ENCODE data around the gene SLC41A3.

DNA sequence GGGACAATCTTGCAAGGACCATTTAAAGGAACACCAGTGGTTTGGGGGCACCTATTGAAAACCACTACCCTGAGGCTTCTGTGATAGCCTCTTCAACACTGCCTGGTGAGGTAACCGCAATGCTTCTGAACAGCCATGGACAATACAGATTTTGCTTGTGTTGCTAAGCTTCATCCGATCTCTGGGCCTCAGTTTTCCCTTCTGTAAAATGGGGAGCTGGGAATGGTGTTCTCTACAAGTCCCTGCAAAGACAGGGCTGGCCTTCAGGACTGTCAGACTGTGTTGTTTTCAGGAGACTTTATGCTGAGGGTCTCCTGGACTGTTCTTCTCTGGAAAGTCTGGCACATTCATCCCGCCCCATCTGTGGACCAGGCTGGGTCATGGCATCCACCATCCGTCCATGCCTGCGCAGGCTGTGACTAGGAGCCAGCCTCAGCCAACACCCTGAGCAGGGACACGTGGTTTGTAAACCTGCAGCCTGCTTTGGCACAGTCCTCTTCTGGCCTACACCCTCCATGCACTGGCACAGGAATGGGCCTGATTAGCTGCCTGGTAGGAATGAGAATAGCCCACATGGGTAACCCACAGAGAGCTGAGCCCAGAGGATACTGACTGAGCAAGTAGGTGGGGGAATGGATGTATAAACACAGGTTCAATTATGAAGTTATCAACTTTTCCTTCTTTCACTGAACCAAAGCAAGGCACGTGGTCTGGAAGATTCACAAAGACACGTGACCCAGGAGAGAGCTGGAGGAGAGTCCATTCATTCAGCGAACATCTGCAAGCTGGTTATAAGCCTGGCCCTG, 59.7 kb downstream of the SLC41A3 start:
- TF ChIP-seq, protein P1, sequence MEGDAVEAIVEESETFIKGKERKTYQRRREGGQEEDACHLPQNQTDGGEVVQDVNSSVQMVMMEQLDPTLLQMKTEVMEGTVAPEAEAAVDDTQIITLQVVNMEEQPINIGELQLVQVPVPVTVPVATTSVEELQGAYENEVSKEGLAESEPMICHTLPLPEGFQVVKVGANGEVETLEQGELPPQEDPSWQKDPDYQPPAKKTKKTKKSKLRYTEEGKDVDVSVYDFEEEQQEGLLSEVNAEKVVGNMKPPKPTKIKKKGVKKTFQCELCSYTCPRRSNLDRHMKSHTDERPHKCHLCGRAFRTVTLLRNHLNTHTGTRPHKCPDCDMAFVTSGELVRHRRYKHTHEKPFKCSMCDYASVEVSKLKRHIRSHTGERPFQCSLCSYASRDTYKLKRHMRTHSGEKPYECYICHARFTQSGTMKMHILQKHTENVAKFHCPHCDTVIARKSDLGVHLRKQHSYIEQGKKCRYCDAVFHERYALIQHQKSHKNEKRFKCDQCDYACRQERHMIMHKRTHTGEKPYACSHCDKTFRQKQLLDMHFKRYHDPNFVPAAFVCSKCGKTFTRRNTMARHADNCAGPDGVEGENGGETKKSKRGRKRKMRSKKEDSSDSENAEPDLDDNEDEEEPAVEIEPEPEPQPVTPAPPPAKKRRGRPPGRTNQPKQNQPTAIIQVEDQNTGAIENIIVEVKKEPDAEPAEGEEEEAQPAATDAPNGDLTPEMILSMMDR (IDR thresholded peaks at IDR 0.05): no peak
- no peak for TF ChIP-seq ZFX (IDR thresholded peaks at IDR 0.05; ENCODE audit: borderline replicate concordance)

Data from 22Rv1 (cell line).